Activated T-cell treated with anti-CD3 and anti-CD28 coated beads for 24 hours (primary cell): ENCODE data around the gene SMAD6.
"Not testable (repeated sequence)": the region's sequence is repeated elsewhere in the genome, so short reads cannot be mapped to it uniquely, and the experiment has no call there.

Experiments used
- DNase-seq: peaks from one replicate; pipeline ENCODE4 v3.0.0-alpha.2; 2020; ENCODE audit warnings: low read depth

The SMAD6 gene

DNA sequence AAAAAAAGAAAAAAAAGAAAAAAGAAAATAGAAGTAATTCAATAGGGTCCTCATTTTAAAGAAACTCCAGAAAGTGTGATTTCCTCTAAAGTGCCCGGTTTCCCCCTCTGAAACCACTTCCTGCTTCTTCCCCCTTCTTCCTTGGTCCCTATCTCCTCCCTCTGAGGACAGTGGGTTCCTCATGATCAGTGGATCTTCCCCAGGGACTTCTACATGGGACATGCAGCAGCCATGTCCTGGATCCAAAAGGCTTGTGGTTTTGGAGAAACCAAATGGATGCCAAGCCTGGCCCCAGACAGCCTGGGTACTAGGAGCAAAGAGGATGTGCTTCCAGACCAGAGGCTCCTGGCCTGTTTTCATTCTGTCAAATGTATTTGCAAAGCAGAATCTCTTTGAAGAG is 26.6 kb upstream of the SMAD6 start:
- no peak for DNase-seq

DNA sequence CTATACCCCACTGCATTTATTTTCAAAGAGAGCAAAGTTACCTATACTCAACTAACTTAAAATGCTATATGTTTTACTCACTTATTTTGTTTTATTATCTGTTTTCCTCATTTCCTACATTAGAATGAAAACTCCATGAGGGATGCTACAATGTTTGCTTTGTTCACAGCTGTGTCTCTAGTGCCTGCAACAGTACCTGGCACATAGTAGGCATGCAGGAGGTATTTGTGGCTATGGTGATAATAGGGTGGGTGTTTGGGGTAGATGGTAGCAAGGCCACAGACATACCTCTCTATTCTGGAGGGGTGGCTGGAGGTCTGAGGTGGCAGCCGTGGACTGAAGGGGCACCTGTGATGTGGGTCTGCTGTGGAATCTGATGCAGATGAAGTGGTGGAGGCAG is 24.7 kb upstream of the SMAD6 start:
- no peak for DNase-seq

DNA sequence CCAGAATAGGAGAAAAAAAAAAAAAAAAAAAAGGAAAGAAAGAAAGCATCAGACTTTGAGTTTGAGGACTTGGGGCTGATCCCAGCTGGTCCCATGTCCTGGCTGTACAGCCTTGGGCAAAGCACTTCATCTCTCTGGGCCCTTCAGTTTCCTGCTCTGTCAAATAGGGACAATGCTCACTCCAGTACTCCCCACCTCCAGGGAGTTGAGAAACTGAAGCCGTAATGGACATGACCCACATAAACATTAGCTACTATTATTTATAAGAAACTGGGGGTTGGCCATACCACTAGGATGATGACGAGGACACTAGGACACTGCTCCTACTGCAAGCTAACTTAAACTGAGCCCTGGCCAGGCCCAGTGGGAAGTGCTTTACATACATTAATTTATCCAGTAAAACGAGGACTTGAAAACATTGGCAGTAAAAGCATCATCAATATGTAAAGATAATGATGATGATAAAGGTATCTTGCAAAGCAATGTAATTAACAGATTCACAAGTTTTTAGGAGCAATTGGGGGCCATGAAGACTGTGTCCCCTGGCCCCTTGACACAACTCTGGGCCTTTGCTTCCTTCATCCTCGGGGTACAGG is 22.9 kb upstream of the SMAD6 start:
- no peak for DNase-seq

DNA sequence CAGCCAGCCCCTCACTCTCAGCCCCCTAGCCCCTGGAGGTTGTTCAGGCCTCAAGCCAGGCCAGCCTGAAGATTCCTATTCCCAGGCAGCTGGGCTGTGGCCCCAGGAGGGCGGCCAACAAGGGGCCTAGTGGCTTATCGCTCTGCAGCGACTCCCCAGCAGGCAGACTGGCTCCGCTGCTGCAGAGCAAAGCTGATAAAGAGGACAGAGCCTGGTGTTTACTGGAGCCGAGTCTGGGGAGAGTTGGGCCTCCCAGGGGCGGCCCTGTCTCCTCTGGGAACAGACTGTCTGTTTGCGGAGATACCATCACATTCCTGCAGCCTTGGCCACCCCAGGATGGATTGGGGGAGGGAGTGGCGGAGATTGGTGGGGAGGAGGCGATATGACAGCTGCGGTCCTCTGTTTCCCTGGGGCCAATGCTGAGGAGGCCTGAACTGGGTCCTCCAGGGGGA is 22.4 kb upstream of the SMAD6 start:
- DNase-seq: no peak

DNA sequence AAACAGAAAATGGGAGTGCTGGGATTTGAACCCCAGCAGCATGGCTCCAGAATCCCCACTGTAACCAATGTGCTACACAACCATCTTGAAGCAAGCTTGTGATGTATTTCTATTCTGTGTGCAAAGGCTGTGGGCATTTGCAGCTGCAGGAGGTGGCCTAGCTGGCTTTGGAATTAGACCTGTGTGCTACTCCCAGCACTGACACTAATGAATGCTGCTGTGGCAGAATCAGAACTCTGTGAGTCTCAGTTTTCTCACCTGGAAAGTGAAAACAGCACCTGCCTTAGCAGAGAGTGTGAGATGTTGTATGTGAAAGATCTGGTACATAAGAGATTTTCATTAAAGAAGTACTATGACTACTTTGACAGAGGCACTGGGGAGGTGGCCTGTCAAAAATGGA is 21.5 kb upstream of the SMAD6 start:
- no peak for DNase-seq

DNA sequence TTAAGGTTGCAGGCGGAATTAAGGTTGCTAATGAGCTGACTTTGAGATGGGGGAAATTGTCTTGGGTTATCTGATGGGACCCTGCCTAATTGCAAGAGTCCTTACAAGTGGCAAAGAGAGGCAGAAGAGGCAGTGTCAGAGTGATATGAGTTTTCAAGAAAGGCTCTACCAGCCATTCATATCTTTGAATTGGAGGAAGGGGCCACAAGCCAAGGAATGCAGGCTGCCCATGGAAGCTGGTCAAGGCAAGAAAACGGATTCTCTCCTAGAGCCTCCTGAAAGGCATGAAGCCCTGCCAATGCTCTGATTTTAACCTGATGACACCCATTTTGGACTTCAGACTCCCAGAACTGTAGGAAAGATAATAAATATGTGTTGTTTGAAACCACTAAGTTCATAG is 20.6 kb upstream of the SMAD6 start:
- DNase-seq: no peak

DNA sequence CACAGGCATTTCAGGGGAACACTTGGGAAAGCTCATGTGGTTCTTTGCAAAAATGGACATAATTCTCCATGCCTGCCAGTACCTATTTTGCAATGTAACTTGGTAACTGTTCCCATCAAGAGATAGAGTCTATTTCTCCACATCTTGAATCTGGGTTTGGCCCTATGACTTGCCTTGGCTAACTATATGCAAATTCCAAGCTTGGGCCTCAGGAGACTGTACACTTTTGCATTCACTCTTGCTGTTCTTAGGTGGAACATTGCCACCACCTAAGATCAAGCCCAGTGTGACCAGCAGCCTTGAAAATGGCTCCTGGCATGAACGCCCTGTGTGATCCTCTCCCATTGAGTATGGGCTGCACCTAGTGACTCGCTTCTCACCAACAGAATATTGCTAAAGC is 19.8 kb upstream of the SMAD6 start:
- DNase-seq: no peak

DNA sequence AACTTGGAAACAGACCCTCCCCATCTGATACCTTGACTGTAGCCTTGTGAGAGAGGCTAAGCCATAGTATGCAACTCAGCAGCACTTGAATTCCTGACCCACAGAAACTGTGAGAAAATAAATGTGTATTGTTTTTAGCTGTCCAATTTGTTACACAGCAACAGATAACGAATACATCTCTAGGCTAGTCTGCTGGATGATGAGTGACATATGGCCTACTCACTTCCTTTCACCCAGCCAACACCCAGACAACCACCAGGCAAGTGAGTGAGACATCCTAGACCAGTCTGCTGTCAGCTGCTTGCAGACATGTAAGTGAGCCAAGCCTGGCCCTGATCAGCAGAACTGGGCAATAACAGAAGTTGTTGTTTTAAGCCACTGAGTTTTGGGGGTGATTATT is 19.2 kb upstream of the SMAD6 start:
- DNase-seq: no peak

DNA sequence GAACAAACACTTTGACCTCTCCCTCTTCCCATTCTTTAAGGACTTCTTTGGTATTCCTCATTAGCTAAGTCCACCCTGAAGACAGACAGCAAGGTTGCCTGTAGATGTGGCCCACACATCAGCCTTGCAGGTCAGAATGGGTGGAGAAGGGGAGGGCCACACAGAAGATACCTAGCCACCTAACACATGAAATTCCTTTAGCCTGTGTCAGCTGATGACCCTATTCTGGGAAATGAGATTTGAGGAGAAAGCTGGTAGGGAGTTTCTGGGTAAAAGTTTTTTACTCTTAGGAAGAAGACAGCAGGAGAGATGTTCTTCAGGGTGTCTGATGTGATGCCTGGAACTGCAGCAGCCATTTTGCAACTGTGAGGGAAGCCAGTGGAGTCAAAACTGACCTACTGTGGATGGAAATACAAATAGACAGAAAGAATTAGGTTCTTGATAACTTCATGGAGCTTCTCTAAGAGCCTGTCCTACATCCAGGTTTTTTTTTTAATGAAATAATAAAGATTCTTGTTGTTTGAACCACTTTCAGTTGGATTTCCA is 17.8 kb upstream of the SMAD6 start:
- DNase-seq: no peak

DNA sequence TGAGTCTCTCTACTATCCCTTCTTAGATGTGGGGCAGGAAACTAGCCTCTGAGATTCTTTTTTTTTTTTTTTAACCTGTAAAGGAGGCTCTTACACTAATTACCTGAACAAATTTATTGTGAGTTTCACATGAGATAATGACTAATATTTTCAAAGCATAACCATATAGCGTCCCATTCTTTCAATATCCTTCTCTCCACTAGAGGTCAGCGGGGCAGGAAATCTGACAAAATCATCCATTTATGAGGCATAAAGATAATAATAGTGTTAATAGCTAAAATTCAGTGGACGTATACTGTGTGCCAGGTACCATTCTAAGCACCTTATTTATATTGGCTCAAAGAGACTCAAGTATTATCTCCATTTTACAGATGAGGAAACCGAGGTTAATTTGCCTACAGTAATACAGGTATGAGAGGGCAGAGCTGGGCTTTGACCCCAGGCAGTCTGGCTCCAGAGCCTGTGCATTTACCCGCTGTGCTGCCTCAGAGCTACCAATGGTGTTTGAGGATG is 16.3 kb upstream of the SMAD6 start:
- DNase-seq: no peak

DNA sequence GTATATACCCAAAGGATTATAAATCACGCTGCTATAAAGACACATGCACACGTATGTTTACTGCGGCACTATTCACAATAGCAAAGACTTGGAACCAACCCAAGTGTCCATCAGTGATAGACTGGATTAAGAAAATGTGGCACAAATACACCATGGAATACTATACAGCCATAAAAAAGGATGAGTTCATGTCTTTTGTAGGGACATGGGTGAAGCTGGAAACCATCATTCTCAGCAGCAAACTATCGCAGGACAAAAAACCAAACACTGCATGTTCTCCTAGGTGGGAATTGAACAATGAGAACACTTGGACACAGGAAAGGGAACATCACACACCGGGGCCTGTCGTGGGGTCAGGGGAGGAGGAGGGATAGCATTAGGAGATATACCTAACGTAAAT is 11.1 kb upstream of the SMAD6 start:
- DNase-seq: not testable (repeated sequence)

DNA sequence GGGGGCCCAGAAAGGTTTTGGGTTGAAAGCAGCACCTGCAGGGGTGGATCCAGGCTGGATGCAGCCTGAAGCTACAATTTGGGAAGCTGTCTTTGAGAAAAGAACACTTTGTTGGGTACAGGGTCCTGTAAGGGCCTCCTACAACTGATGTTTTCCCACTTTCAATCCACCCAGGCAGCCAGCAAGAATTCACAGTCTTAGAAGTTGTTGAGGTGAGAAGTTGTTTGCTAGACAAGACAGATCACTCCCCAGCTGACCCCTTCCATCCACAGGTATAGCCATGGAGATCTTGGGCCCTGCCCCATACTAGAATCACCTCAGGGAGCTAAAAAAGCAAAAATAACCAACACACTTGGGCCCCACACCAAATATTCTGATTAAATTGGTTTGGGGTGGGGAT is 10.3 kb upstream of the SMAD6 start:
- no peak for DNase-seq

DNA sequence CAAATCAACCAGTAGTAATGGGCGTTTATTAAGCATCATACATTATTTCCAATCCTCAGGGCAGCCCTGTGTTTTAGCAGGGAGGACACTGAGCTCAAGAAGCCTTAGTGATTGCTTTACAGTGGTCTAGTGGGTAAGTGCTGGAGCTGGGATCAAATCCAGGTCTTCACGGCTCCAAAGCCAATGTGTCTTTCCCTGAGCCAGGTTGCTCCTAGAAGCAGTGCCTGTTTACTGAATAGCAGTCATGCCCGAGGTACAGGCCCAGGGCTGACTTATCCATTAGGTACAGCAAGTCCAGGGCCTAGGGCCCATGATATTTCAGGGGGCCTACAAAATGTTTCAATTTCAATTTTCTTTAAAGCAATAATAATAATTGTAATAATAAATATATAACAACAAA is 9.6 kb upstream of the SMAD6 start:
- DNase-seq: no peak

DNA sequence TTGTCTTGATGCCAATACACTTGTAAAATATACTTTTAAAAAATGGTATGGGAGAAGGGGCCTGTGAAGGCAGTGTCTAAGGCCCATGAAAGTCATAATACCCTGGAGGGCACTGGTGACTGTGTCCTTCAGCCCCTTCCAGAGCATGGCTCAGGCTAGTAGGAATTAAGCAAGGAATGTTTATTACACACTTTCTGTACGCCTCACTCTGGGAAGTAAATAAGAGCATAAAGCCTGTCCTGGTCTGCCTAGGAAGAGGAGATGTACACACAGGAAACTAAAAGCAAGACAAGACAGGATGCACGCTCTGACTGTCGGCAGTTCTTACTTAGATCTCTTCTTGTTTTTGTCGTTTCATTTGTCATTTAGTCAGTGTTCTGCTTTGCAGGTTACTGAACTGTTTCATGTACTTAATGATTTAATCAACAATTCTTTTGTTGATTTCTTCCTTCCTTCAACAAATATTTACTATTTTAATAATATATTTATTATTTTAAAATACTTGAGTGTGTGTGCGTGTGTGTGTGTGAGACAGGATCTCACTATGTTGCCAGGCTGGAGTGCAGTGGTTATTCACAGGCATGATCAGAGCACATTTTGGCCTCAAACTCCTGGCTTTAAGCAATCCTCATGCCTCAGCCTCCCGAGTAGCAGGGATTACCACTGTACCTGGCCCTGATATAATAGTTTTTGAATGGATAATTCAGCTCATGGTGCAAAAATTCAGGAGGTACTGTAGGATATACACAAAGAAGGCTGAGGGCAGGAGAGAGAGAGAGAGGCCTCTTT is 9.0 kb upstream of the SMAD6 start:
- DNase-seq: no peak

DNA sequence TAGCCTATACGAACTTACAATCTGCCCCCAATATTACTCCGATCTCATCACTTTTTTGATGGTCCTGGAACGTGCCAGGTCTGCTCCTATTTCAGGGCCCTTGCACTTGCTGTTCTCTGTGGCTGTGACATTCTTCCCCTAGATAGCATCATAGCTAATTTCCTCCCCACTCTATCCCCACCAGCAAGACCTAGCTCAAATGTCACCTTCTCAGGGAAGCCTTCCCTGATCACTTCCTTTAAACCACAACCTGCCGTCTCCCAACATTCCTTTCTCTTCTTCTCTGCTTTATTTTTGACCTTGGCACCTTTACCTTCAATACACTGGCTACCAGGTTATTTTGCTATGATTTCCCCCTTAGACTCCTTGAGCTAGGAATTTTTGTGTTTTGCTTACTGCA is 5.3 kb upstream of the SMAD6 start:
- no peak for DNase-seq

DNA sequence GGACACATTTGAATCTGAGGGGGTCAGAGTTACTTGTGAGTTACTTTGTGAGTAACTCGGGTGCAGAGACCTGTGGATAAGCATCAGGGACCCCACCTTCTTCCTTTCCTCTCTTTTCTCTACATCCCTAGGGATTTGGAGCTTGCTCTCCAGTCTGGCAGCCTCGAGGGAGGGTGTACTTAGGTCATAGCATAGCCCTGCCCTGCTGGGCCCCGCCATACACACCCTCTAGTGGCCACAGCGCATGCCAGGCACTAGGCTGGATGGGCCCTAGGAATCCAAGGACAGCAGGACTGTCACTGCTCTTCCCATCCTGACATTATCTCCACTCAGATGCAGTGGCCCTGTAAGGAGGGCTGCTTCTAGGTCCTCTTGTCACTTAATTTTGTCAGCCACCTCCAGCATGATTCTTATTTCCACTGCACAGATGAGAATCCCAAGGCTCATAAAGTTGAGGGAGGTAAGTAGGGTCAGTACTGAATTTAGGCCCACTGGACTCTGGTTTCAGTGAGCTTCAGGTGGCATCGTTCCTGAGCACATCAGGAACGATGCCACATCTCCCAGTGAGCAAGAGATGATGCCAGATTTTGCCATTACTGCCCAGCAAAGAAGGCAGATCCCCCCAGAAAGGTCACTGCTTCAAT is 3.6 kb upstream of the SMAD6 start:
- DNase-seq: no peak

DNA sequence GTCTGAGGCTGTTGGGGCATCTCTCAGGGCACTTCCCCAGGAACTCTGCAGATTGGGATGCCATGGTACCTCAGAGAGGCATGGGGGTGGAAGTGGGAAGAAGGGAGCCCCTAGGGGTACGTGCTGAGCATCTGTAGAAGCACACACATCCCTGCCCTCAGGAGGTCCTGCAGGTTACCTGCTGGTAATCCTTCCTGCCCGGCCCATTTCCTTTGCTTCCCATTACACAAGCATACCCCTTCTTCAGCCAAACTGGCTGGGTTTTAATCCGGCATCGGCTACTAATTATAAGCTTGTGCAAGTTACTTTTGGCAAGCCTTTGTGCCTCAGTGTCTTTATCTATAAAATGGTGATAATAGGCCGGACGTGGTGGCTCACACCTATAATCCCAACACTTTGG is 3.1 kb upstream of the SMAD6 start:
- DNase-seq: no peak

DNA sequence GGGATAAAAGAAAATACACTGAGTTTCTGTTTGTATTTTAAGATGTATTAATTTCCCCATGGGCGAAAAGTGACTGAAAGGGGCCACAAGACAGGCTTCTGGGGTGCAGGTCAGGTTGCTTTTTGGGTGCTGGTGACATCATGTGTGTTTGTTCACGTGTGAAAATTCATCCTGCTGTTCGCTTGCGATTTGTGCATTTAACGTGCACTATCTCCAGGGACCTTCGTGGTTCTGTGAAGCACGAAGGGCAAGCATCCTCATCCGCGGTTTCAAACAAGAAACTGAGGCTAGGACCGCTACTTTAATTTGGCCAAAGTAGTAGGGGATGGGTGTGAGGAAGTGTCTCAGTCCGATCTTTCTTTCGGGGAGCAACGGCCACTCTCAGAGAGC is 1.6 kb upstream of the SMAD6 start:
- DNase-seq: no peak

DNA sequence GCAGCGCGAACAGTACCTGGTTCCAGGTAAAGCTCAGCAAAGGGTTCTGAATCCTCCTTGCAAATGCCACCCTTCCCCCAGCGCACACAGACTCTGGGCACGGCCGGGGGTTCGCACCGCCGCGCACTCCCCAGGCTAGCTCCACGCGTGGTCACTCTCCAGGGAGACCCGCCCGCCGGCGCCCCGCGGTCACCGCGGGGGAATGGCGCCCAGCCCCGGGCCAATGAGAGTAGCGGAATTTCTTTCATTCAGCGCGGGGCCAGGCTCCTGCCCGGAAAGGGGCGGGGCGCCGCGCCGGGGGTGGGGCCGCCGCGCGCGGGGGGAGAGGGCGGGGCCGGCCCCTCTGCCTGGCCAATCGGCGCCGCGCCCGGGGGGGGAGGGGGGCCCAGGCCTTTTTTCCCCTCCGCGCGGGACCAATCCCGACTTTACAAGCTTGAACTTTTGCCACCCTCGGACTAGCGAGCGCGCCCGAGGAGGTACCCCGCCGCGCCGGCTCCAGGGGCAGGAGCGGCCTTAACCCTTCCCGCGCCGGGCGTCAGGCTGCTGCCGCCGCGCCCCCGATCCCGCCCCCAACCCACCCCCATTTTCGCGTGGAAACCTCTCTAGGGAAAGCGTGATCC is 1.1 kb upstream of the SMAD6 start:
- DNase-seq: peak; percentile 84

DNA sequence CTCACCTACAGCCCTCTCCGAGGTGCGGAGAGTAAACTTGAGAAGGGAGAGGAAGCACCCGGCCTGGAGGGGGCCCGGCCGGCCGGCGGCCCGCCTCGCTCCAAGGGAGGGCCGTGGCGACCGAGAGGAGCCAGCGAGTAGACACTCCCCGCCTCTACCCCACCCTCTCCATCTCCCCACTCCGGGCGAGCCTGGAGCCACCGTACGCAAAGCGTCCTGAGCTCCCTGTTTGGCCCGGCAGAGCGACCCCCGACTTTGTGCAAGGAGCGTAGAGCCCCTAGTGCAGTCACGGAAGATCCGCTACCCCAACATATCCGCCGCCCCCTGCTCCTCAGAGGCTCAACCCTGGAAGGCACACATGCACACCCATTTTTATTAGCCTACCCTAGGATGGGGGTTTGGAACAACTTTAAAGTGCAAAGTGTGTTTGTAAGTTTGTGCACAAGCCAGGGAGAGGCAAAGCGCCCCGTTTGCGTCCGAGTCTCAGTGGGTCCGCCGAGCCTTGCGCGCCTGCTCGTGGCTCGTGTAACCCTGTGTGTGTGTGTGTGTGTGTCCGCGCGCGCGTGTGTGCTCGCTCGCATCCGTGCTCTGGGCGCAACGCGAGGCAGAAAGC is 508 bp upstream of the SMAD6 start:
- peak; percentile 9 for DNase-seq

DNA sequence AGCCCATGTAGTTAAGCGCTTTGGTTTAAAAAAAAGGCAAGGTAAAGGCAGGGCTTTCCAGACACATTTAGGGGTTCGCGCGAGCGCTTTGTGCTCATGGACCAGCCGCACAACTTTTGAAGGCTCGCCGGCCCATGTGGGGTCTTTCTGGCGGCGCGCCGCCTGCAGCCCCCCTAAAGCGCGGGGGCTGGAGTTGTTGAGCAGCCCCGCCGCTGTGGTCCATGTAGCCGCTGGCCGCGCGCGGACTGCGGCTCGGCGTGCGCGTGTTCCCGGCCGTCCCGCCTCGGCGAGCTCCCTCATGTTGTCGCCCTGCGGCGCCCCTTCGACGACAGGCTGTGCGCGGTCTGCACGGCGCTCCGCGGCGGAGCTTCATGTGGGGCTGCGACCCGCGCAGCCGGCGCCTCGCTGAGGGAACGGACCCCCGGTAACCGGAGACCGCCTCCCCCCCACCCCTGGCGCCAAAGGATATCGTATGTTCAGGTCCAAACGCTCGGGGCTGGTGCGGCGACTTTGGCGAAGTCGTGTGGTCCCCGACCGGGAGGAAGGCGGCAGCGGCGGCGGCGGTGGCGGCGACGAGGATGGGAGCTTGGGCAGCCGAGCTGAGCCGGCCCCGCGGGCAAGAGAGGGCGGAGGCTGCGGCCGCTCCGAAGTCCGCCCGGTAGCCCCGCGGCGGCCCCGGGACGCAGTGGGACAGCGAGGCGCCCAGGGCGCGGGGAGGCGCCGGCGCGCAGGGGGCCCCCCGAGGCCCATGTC is 927 bp downstream of the SMAD6 start:
- DNase-seq: no peak
